Measurements from ENCODE around the gene SOX5.

GRCh38 chr12:23770202-23770938, 179.1 kb downstream of the SOX5 start:
- TF ChIP-seq CTCF (IDR thresholded peaks at IDR 0.05): no peak
- no peak for TF ChIP-seq POLR2A (IDR thresholded peaks at IDR 0.05)
